ENCODE measurements around the gene STARD8.
A peak's percentile ranks its signal among the peaks of the same experiment; 100 is the strongest.

STARD8 gene

GRCh38 chrX:68675571-68675970 is 28.1 kb downstream of the STARD8 start:
- Histone ChIP-seq H3K4me1 (ENCODE audit: control insufficient read depth in 5 of 5, insufficient read depth in 5 of 5, low read length in 5 of 5) (peaks cover 0 to 26% (median 17%) of the 10 kb centered on the region in 5 donors), H3K4me3 (ENCODE audit: low read depth in 1 of 5, low read length in 5 of 5) (no peak overlapping the region), H3K9me3 (ENCODE audit: control insufficient read depth in 5 of 5, low read length in 5 of 5) (no peaks in the 10 kb centered on the region), H3K9ac (ENCODE audit: low read length in 5 of 5) (no peak overlapping the region), H3K36me3 (ENCODE audit: control insufficient read depth in 5 of 5, insufficient read depth in 5 of 5, low read length in 5 of 5) (no peaks in the 10 kb centered on the region), H3K27ac (ENCODE audit: low read depth, low read length) (no peak overlapping the region), H3K27me3 (ENCODE audit: control insufficient read depth in 5 of 5, insufficient read depth in 4 of 5, low read length in 5 of 5) (peaks cover 0 to 14% (median 7%) of the 10 kb centered on the region in 5 donors)

- Histone ChIP-seq H3K4me1 (ENCODE audit: control insufficient read depth in 5 of 5, insufficient read depth in 5 of 5, low read length in 5 of 5) (peaks cover 0 to 33% (median 24%) of the 10 kb centered on the region in 5 donors), H3K9ac (ENCODE audit: low read length in 5 of 5) (no peak overlapping the region), H3K4me3 (ENCODE audit: low read depth in 1 of 5, low read length in 5 of 5) (no peak overlapping the region), H3K36me3 (ENCODE audit: control insufficient read depth in 5 of 5, insufficient read depth in 5 of 5, low read length in 5 of 5) (no peaks in the 10 kb centered on the region), H3K27me3 (ENCODE audit: control insufficient read depth in 5 of 5, insufficient read depth in 4 of 5, low read length in 5 of 5) (peaks cover 0 to 14% (median 7%) of the 10 kb centered on the region in 5 donors), H3K27ac (ENCODE audit: low read depth, low read length) (no peak overlapping the region), H3K9me3 (ENCODE audit: control insufficient read depth in 5 of 5, low read length in 5 of 5) (no peaks in the 10 kb centered on the region)
Measured at GRCh38 chrX:68676335-68676734, 28.9 kb downstream of the STARD8 start.

GRCh38 chrX:68677998-68678397 is 30.5 kb downstream of the STARD8 start:
- Histone ChIP-seq H3K27me3 (ENCODE audit: control insufficient read depth in 5 of 5, insufficient read depth in 4 of 5, low read length in 5 of 5) (peaks cover 0 to 15% (median 10%) of the 10 kb centered on the region in 5 donors), H3K36me3 (ENCODE audit: control insufficient read depth in 5 of 5, insufficient read depth in 5 of 5, low read length in 5 of 5) (no peaks in the 10 kb centered on the region), H3K9me3 (ENCODE audit: control insufficient read depth in 5 of 5, low read length in 5 of 5) (no peaks in the 10 kb centered on the region), H3K9ac (ENCODE audit: low read length in 5 of 5) (no peak overlapping the region), H3K4me3 (ENCODE audit: low read depth in 1 of 5, low read length in 5 of 5) (no peak overlapping the region), H3K4me1 (ENCODE audit: control insufficient read depth in 5 of 5, insufficient read depth in 5 of 5, low read length in 5 of 5) (peaks cover 0 to 27% (median 19%) of the 10 kb centered on the region in 5 donors), H3K27ac (ENCODE audit: low read depth, low read length) (no peak overlapping the region)

- Histone ChIP-seq H3K9ac (ENCODE audit: low read length in 5 of 5) (no peak overlapping the region), H3K4me3 (ENCODE audit: low read depth in 1 of 5, low read length in 5 of 5) (no peak overlapping the region), H3K36me3 (ENCODE audit: control insufficient read depth in 5 of 5, insufficient read depth in 5 of 5, low read length in 5 of 5) (no peaks in the 10 kb centered on the region), H3K9me3 (ENCODE audit: control insufficient read depth in 5 of 5, low read length in 5 of 5) (peaks cover 0 to 3% (median 0%) of the 10 kb centered on the region in 5 donors), H3K27ac (ENCODE audit: low read depth, low read length) (no peak overlapping the region), H3K27me3 (ENCODE audit: control insufficient read depth in 5 of 5, insufficient read depth in 4 of 5, low read length in 5 of 5) (peaks cover 0 to 24% (median 13%) of the 10 kb centered on the region in 5 donors), H3K4me1 (ENCODE audit: control insufficient read depth in 5 of 5, insufficient read depth in 5 of 5, low read length in 5 of 5) (peaks cover 0 to 52% (median 15%) of the 10 kb centered on the region in 5 donors)
Measured at GRCh38 chrX:68681443-68681941, 34.0 kb downstream of the STARD8 start.

- no peak overlapping the region for H3K27ac ChIP-seq (ENCODE audit: low read depth, low read length)
- H3K4me3 ChIP-seq (ENCODE audit: low read depth in 1 of 5, low read length in 5 of 5), result no peak overlapping the region
Measured at GRCh38 chrX:68682790-68683189, 35.3 kb downstream of the STARD8 start.

GRCh38 chrX:68683580-68683979 is 36.1 kb downstream of the STARD8 start:
- Histone ChIP-seq H3K9ac (ENCODE audit: low read length in 5 of 5) (no peak overlapping the region), H3K36me3 (ENCODE audit: control insufficient read depth in 5 of 5, insufficient read depth in 5 of 5, low read length in 5 of 5) (no peaks in the 10 kb centered on the region), H3K27me3 (ENCODE audit: control insufficient read depth in 5 of 5, insufficient read depth in 4 of 5, low read length in 5 of 5) (peaks cover 0 to 28% (median 10%) of the 10 kb centered on the region in 5 donors), H3K4me1 (ENCODE audit: control insufficient read depth in 5 of 5, insufficient read depth in 5 of 5, low read length in 5 of 5) (peaks cover 0 to 55% (median 17%) of the 10 kb centered on the region in 5 donors), H3K9me3 (ENCODE audit: control insufficient read depth in 5 of 5, low read length in 5 of 5) (peaks cover 0 to 3% (median 0%) of the 10 kb centered on the region in 5 donors), H3K4me3 (ENCODE audit: low read depth in 1 of 5, low read length in 5 of 5) (no peak overlapping the region), H3K27ac (ENCODE audit: low read depth, low read length) (no peak overlapping the region)

More at GRCh38 chrX:68682790-68683189, 35.3 kb downstream of the STARD8 start:
- no peaks in the 10 kb centered on the region for H3K36me3 ChIP-seq (ENCODE audit: control insufficient read depth in 5 of 5, insufficient read depth in 5 of 5, low read length in 5 of 5)
- peaks cover 0 to 3% (median 0%) of the 10 kb centered on the region in 5 donors for H3K9me3 ChIP-seq (ENCODE audit: control insufficient read depth in 5 of 5, low read length in 5 of 5)
- peaks cover 0 to 27% (median 15%) of the 10 kb centered on the region in 5 donors for H3K27me3 ChIP-seq (ENCODE audit: control insufficient read depth in 5 of 5, insufficient read depth in 4 of 5, low read length in 5 of 5)
- H3K4me1 ChIP-seq (ENCODE audit: control insufficient read depth in 5 of 5, insufficient read depth in 5 of 5, low read length in 5 of 5), result peaks cover 0 to 55% (median 17%) of the 10 kb centered on the region in 5 donors
- no peak overlapping the region for H3K9ac ChIP-seq (ENCODE audit: low read length in 5 of 5)

- no peaks in the 10 kb centered on the region for H3K36me3 ChIP-seq (ENCODE audit: control insufficient read depth in 5 of 5, insufficient read depth in 5 of 5, low read length in 5 of 5)
- peaks cover 0 to 23% (median 10%) of the 10 kb centered on the region in 5 donors for H3K27me3 ChIP-seq (ENCODE audit: control insufficient read depth in 5 of 5, insufficient read depth in 4 of 5, low read length in 5 of 5)
- peaks cover 0 to 3% (median 0%) of the 10 kb centered on the region in 5 donors for H3K9me3 ChIP-seq (ENCODE audit: control insufficient read depth in 5 of 5, low read length in 5 of 5)
- H3K27ac ChIP-seq (ENCODE audit: low read depth, low read length), result no peak overlapping the region
- H3K4me3 ChIP-seq (ENCODE audit: low read depth in 1 of 5, low read length in 5 of 5), result peak overlapping the region in 1 of 5 donors; percentile 17
- H3K9ac ChIP-seq (ENCODE audit: low read length in 5 of 5), result no peak overlapping the region
- H3K4me1 ChIP-seq (ENCODE audit: control insufficient read depth in 5 of 5, insufficient read depth in 5 of 5, low read length in 5 of 5), result peaks cover 0 to 55% (median 17%) of the 10 kb centered on the region in 5 donors
Measured at GRCh38 chrX:68684291-68684918, 36.9 kb downstream of the STARD8 start.

- no peak overlapping the region for H3K27ac ChIP-seq (ENCODE audit: low read depth, low read length)
- peaks cover 0 to 3% (median 0%) of the 10 kb centered on the region in 5 donors for H3K9me3 ChIP-seq (ENCODE audit: control insufficient read depth in 5 of 5, low read length in 5 of 5)
- H3K9ac ChIP-seq (ENCODE audit: low read length in 5 of 5), result no peak overlapping the region
- peaks cover 0 to 23% (median 10%) of the 10 kb centered on the region in 5 donors for H3K27me3 ChIP-seq (ENCODE audit: control insufficient read depth in 5 of 5, insufficient read depth in 4 of 5, low read length in 5 of 5)
- H3K4me1 ChIP-seq (ENCODE audit: control insufficient read depth in 5 of 5, insufficient read depth in 5 of 5, low read length in 5 of 5), result peaks cover 0 to 55% (median 17%) of the 10 kb centered on the region in 5 donors
- H3K4me3 ChIP-seq (ENCODE audit: low read depth in 1 of 5, low read length in 5 of 5), result no peak overlapping the region
- H3K36me3 ChIP-seq (ENCODE audit: control insufficient read depth in 5 of 5, insufficient read depth in 5 of 5, low read length in 5 of 5), result no peaks in the 10 kb centered on the region
Measured at GRCh38 chrX:68684919-68685304, 37.4 kb downstream of the STARD8 start.

- Histone ChIP-seq H3K27ac (ENCODE audit: low read depth, low read length) (peak overlapping the region; percentile 35), H3K4me1 (ENCODE audit: control insufficient read depth in 5 of 5, insufficient read depth in 5 of 5, low read length in 5 of 5) (peaks cover 0 to 49% (median 15%) of the 10 kb centered on the region in 5 donors), H3K27me3 (ENCODE audit: control insufficient read depth in 5 of 5, insufficient read depth in 4 of 5, low read length in 5 of 5) (peaks cover 0 to 24% (median 10%) of the 10 kb centered on the region in 5 donors), H3K9ac (ENCODE audit: low read length in 5 of 5) (no peak overlapping the region), H3K4me3 (ENCODE audit: low read depth in 1 of 5, low read length in 5 of 5) (peak overlapping the region in 3 of 5 donors; percentile 4 to 60 (median 56)), H3K9me3 (ENCODE audit: control insufficient read depth in 5 of 5, low read length in 5 of 5) (peaks cover 0 to 3% (median 0%) of the 10 kb centered on the region in 5 donors), H3K36me3 (ENCODE audit: control insufficient read depth in 5 of 5, insufficient read depth in 5 of 5, low read length in 5 of 5) (no peaks in the 10 kb centered on the region)
Measured at GRCh38 chrX:68685685-68686084, 38.2 kb downstream of the STARD8 start.
